ENCODE results near the gene HSPA2. TPM values are rescaled to one million over a fixed set of nuclear protein-coding genes. Genes with fewer than 3 reads are reported as not detected.

The HSPA2 gene
- total and polyA plus RNA-seq, 2 of the 13 experiments (the other 11 are each of a cell fraction or from before 2014, with no cell fraction given), result 0.15 to 0.27 TPM

DNA sequence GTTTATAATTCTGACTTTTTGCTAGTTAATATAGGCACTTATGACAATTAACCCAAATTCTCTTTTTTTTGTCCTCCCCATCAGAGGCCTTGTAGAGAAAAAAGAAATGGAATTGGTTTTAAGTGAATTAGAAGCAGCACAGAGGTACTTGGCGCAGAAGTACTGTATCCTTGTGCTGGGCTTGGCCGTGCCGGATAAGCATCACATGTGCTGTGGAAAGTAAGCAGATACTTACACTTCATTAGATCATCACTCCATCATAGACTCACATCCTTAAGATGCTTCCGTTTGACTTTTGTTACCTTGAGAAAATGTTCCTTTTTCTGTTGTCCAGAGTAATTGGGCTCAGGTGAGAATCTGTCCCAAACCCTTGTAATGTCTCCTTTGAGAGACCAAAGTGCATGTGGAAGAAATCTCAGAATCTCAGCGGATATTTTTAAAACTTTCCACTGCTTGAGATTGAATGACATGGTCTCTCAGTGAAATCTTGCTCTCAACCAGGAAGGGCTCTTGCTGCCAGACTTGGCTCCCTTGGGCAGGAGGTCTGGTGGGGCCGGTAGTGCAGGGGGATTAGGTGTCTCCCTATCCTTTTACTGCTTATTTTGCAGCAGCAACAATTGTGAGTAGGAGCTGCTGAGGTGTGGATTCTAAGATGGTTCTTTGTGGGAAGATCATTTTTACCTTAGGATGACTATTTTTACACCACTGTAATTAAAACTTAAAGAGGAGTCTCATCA, 34.0 kb downstream of the HSPA2 start:
- no peaks in the 10 kb centered on the region for H4K20me1 ChIP-seq (ENCODE audit: insufficient read depth, low read length)
- intact Hi-C loops (cut with micrococcal nuclease; ENCODE audit: unreplicated experiment), result no loop called here
- BruUV-seq (replicated peaks), result no TSS peak
- in situ Hi-C loops (cut with HindIII; ENCODE audit: extremely low pct_ligation_motif_present, low pct_unique_long_range_greater_than_20kb), result no loop called here
- no peaks in the 10 kb centered on the region for H3K79me2 ChIP-seq (ENCODE audit: insufficient read depth, low read length)
- no peak overlapping the region for H3K4me3 ChIP-seq (replicated peaks in 1 of 3; ENCODE audit: insufficient read depth in 1 of 3, low read depth in 2 of 3, low read length in 3 of 3)
- ChIA-PET CTCF (ENCODE audit: low intra/inter-chr PET ratio, low total read pairs) (no interaction called here), POLR2A (no interaction called here)
- TF ChIP-seq, protein P1, sequence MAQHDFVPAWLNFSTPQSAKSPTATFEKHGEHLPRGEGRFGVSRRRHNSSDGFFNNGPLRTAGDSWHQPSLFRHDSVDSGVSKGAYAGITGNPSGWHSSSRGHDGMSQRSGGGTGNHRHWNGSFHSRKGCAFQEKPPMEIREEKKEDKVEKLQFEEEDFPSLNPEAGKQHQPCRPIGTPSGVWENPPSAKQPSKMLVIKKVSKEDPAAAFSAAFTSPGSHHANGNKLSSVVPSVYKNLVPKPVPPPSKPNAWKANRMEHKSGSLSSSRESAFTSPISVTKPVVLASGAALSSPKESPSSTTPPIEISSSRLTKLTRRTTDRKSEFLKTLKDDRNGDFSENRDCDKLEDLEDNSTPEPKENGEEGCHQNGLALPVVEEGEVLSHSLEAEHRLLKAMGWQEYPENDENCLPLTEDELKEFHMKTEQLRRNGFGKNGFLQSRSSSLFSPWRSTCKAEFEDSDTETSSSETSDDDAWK (CRISPR knock-in tag; IDR thresholded peaks at IDR 0.05), result no peak
- TF ChIP-seq ZNF629 (CRISPR knock-in tag; conservative IDR thresholded peaks at IDR 0.05) (no peak), ZFP36 (IDR thresholded peaks at IDR 0.05; ENCODE audit: borderline replicate concordance, low read depth, low read length, partially characterized antibody) (no peak)
- H3K27me3 ChIP-seq (ENCODE audit: control insufficient read depth in 1 of 2, insufficient read depth in 2 of 2, low read length in 2 of 2), result no peaks in the 10 kb centered on the region
- ATAC-seq (no peak), DNase-seq (ENCODE audit: low spot score) (no peak), FAIRE-seq (no peak)
- no peaks in the 10 kb centered on the region for H3K4me1 ChIP-seq (ENCODE audit: insufficient read depth, low read length)
- H3K9me3 ChIP-seq (ENCODE audit: low read length), result no peaks in the 10 kb centered on the region
- H3K36me3 ChIP-seq (replicated peaks in 1 of 2; ENCODE audit: control insufficient read depth in 1 of 2, insufficient read depth in 2 of 2, low read length in 2 of 2), result no peaks in the 10 kb centered on the region
- no peak overlapping the region for H3K27ac ChIP-seq (ENCODE audit: extremely low read length, insufficient read depth, low read length)
- 60% methylated on average over 6 of the region's 6 CpGs for WGBS (ENCODE audit: low lambda C conversion rate)
- H2AFZ ChIP-seq (ENCODE audit: low read length), result no peak overlapping the region
- no peak overlapping the region for H3K4me2 ChIP-seq (ENCODE audit: low read depth, low read length)
- no peak overlapping the region for H3K9ac ChIP-seq (ENCODE audit: insufficient read depth, low read depth, low read length)

DNA sequence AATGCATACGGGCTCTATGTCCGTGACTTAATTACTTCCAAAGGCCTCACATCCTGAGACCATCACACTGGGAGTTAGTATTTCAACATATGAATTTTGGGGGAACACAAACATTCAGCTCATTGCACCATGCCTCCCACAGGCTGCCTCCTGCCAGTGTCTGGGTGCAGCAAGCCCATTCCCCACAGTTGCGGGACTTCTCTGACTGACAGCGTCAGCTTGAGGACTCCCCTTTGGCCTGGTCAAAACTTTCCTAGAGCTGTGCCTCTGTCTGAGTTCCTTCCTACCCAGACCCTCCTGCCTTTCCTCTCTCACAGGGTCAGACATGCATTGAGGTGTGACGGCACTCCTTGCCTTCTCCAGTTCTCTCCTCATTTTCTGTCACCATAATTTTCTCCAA, 36.7 kb downstream of the HSPA2 start:
- H3K4me3 ChIP-seq (replicated peaks in 1 of 3; ENCODE audit: insufficient read depth in 1 of 3, low read depth in 2 of 3, low read length in 3 of 3), result no peak overlapping the region
- H3K79me2 ChIP-seq (ENCODE audit: insufficient read depth, low read length), result no peaks in the 10 kb centered on the region
- no peak overlapping the region for H3K4me2 ChIP-seq (ENCODE audit: low read depth, low read length)
- CTCF ChIA-PET (ENCODE audit: low intra/inter-chr PET ratio, low total read pairs), result no interaction called here
- no peak overlapping the region for H3K9ac ChIP-seq (ENCODE audit: insufficient read depth, low read depth, low read length)
- 86% methylated on average over 4 of the region's 5 CpGs for WGBS (ENCODE audit: low lambda C conversion rate)
- H2AFZ ChIP-seq (ENCODE audit: low read length), result no peak overlapping the region
- intact Hi-C loops (cut with micrococcal nuclease; ENCODE audit: unreplicated experiment), result no loop called here
- POLR2A ChIA-PET, result no interaction called here
- no peaks in the 10 kb centered on the region for H3K9me3 ChIP-seq (ENCODE audit: low read length)
- no peaks in the 10 kb centered on the region for H3K4me1 ChIP-seq (ENCODE audit: insufficient read depth, low read length)
- H4K20me1 ChIP-seq (ENCODE audit: insufficient read depth, low read length), result no peaks in the 10 kb centered on the region
- DNase-seq (ENCODE audit: low spot score) (no peak), FAIRE-seq (no peak), ATAC-seq (no peak)
- no peak overlapping the region for H3K27ac ChIP-seq (ENCODE audit: extremely low read length, insufficient read depth, low read length)
- BruUV-seq (replicated peaks), result no TSS peak
- no peaks in the 10 kb centered on the region for H3K36me3 ChIP-seq (replicated peaks in 1 of 2; ENCODE audit: control insufficient read depth in 1 of 2, insufficient read depth in 2 of 2, low read length in 2 of 2)
- H3K27me3 ChIP-seq (ENCODE audit: control insufficient read depth in 1 of 2, insufficient read depth in 2 of 2, low read length in 2 of 2), result 0 out of 5 replicates have a peak, but pooled peaks cover 0 to 6% of the 10 kb centered on the region in 2 experiments
- in situ Hi-C loops (cut with HindIII; ENCODE audit: extremely low pct_ligation_motif_present, low pct_unique_long_range_greater_than_20kb), result no loop called here
- TF ChIP-seq, protein P2, sequence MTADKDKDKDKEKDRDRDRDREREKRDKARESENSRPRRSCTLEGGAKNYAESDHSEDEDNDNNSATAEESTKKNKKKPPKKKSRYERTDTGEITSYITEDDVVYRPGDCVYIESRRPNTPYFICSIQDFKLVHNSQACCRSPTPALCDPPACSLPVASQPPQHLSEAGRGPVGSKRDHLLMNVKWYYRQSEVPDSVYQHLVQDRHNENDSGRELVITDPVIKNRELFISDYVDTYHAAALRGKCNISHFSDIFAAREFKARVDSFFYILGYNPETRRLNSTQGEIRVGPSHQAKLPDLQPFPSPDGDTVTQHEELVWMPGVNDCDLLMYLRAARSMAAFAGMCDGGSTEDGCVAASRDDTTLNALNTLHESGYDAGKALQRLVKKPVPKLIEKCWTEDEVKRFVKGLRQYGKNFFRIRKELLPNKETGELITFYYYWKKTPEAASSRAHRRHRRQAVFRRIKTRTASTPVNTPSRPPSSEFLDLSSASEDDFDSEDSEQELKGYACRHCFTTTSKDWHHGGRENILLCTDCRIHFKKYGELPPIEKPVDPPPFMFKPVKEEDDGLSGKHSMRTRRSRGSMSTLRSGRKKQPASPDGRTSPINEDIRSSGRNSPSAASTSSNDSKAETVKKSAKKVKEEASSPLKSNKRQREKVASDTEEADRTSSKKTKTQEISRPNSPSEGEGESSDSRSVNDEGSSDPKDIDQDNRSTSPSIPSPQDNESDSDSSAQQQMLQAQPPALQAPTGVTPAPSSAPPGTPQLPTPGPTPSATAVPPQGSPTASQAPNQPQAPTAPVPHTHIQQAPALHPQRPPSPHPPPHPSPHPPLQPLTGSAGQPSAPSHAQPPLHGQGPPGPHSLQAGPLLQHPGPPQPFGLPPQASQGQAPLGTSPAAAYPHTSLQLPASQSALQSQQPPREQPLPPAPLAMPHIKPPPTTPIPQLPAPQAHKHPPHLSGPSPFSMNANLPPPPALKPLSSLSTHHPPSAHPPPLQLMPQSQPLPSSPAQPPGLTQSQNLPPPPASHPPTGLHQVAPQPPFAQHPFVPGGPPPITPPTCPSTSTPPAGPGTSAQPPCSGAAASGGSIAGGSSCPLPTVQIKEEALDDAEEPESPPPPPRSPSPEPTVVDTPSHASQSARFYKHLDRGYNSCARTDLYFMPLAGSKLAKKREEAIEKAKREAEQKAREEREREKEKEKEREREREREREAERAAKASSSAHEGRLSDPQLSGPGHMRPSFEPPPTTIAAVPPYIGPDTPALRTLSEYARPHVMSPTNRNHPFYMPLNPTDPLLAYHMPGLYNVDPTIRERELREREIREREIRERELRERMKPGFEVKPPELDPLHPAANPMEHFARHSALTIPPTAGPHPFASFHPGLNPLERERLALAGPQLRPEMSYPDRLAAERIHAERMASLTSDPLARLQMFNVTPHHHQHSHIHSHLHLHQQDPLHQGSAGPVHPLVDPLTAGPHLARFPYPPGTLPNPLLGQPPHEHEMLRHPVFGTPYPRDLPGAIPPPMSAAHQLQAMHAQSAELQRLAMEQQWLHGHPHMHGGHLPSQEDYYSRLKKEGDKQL (CRISPR knock-in tag; IDR thresholded peaks at IDR 0.05; ENCODE audit: low read depth), result no peak
- TF ChIP-seq, protein P3, sequence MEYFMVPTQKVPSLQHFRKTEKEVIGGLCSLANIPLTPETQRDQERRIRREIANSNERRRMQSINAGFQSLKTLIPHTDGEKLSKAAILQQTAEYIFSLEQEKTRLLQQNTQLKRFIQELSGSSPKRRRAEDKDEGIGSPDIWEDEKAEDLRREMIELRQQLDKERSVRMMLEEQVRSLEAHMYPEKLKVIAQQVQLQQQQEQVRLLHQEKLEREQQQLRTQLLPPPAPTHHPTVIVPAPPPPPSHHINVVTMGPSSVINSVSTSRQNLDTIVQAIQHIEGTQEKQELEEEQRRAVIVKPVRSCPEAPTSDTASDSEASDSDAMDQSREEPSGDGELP (IDR thresholded peaks at IDR 0.05; ENCODE audit: borderline replicate concordance, low read depth), result no peak
- TF ChIP-seq ZNF83 (CRISPR knock-in tag; IDR thresholded peaks at IDR 0.05; ENCODE audit: borderline replicate concordance) (no peak), ZKSCAN1 (IDR thresholded peaks at IDR 0.05; ENCODE audit: low read length) (no peak), SSRP1 (CRISPR knock-in tag; IDR thresholded peaks at IDR 0.05) (no peak), ZNF225 (CRISPR knock-in tag; IDR thresholded peaks at IDR 0.05) (no peak), ATAD3A (CRISPR knock-in tag; IDR thresholded peaks at IDR 0.05) (no peak), SRF (IDR thresholded peaks at IDR 0.05; ENCODE audit: low read depth, low read length) (no peak)
